SK-N-MC (cell line): ENCODE results near the gene CADPS.

ENCODE experiments used
- EZH2 ChIP-seq: fragments of 200-600 bp; sonication (generic); IDR thresholded peaks from one replicate; pipeline ENCODE4 v1.6.1; 2017; ENCODE audit warnings: antibody characterized with exemption
- FOXP2 ChIP-seq: optimal IDR thresholded peaks from 2 replicates; pipeline ENCODE3; 2011; ENCODE audit warnings: mild to moderate bottlenecking, moderate library complexity; ENCODE audit not compliant: insufficient read depth; ENCODE audit errors: extremely low read length, control extremely low read depth
- POLR2AphosphoS5 ChIP-seq: IDR thresholded peaks from 2 replicates; pipeline ENCODE4 v1.6.1; 2012; ENCODE audit warnings: mild to moderate bottlenecking, low read depth, low read length, borderline replicate concordance

GRCh38 chr3:62406945-62407344 lies 468.3 kb downstream of the CADPS start:
- TF ChIP-seq EZH2 (no peak), POLR2AphosphoS5 (no peak), FOXP2 (no peak)
